Activated naive CD8-positive, alpha-beta T cell treated with anti-CD3 and anti-CD28 coated beads, Interleukin-2, amount 10 ng/mL, durations not matched to agents 7 days and 5 days (primary cell): Measurements from ENCODE around the gene SHROOM3. TPM values are rescaled to one million over a fixed set of nuclear protein-coding genes. Genes with fewer than 3 reads are reported as not detected.

Experiments
- ATAC-seq: fragments of 150-1000 bp; cut with Tn5 transposase; one replicate; pipeline ENCODE4 v1.10.0; 2021; ENCODE audit warnings: low read depth, moderate library complexity
- POLR2A ChIA-PET: fragments of 350-600 bp; sonication (Branson Sonifier 250); formaldehyde crosslinking; loops from one replicate; lab custom pipeline; 2021; ENCODE audit warnings: antibody characterized with exemption; lab: Charles Lee
- DNase-seq: peaks from one replicate; pipeline ENCODE4 v3.0.0; 2021
- H3K27ac Mint-ChIP-seq: one replicate; pipeline ENCODE4 v1.8.0; 2022; ENCODE audit warnings: mild to moderate bottlenecking, mixed read lengths
- H3K27me3 Mint-ChIP-seq: one replicate; pipeline ENCODE4 v1.8.0; 2022; ENCODE audit warnings: mild to moderate bottlenecking, moderate library complexity, mixed read lengths
- H3K36me3 Mint-ChIP-seq: one replicate; pipeline ENCODE4 v1.8.0; 2021; ENCODE audit warnings: mild to moderate bottlenecking, mixed read lengths
- H3K4me1 Mint-ChIP-seq: one replicate; pipeline ENCODE4 v1.8.0; 2021; ENCODE audit warnings: mixed read lengths
- H3K4me3 Mint-ChIP-seq: one replicate; pipeline ENCODE4 v1.8.0; 2022; ENCODE audit warnings: mild to moderate bottlenecking, moderate library complexity, mixed read lengths
- H3K9me3 Mint-ChIP-seq: one replicate; pipeline ENCODE4 v1.8.0; 2021; ENCODE audit warnings: mixed read lengths
- total RNA-seq, 2 experiments: library from RNA; stranded (reverse); gene quantifications; one replicate each; pipeline ENCODE4 v1.2.3, GENCODE V29; 2021

The SHROOM3 gene
- total RNA-seq, 2 experiments from 2014 or later = not detected

- Mint-ChIP-seq H3K36me3 (no peaks in the 10 kb centered on the region), H3K9me3 (no peaks in the 10 kb centered on the region), H3K27me3 (peaks cover 25% of the 10 kb centered on the region), H3K4me1 (no peaks in the 10 kb centered on the region), H3K27ac (no peak overlapping the region), H3K4me3 (no peak overlapping the region)
- DNase-seq (no peak), ATAC-seq (no peak)
- POLR2A ChIA-PET = no interaction called here
Measured at GRCh38 chr4:76637712-76638361, 202.8 kb downstream of the SHROOM3 start.

- H3K4me1 Mint-ChIP-seq = no peaks in the 10 kb centered on the region
- DNase-seq (no peak), ATAC-seq (no peak)
- H3K9me3 Mint-ChIP-seq = no peaks in the 10 kb centered on the region
- no peaks in the 10 kb centered on the region for H3K36me3 Mint-ChIP-seq
- no peak overlapping the region for H3K27ac Mint-ChIP-seq
- peaks cover 24% of the 10 kb centered on the region for H3K27me3 Mint-ChIP-seq
- POLR2A ChIA-PET = no interaction called here
- H3K4me3 Mint-ChIP-seq = no peak overlapping the region
Measured at GRCh38 chr4:76639288-76639687, 204.3 kb downstream of the SHROOM3 start.

- Mint-ChIP-seq H3K9me3 (no peaks in the 10 kb centered on the region), H3K4me3 (no peak overlapping the region), H3K27me3 (peaks cover 21% of the 10 kb centered on the region), H3K4me1 (no peaks in the 10 kb centered on the region), H3K36me3 (no peaks in the 10 kb centered on the region), H3K27ac (no peak overlapping the region)
- POLR2A ChIA-PET = no interaction called here
- ATAC-seq (no peak), DNase-seq (no peak)
Measured at GRCh38 chr4:76640353-76640910, 205.4 kb downstream of the SHROOM3 start.

GRCh38 chr4:76641351-76641750, 206.3 kb downstream of the SHROOM3 start:
- ATAC-seq (no peak), DNase-seq (no peak)
- no peaks in the 10 kb centered on the region for H3K9me3 Mint-ChIP-seq
- no peaks in the 10 kb centered on the region for H3K4me1 Mint-ChIP-seq
- no peaks in the 10 kb centered on the region for H3K36me3 Mint-ChIP-seq
- no peak overlapping the region for H3K27ac Mint-ChIP-seq
- peaks cover 17% of the 10 kb centered on the region for H3K27me3 Mint-ChIP-seq
- no peak overlapping the region for H3K4me3 Mint-ChIP-seq
- POLR2A ChIA-PET = no interaction called here

GRCh38 chr4:76641758-76642157, 206.7 kb downstream of the SHROOM3 start:
- no peak overlapping the region for H3K27ac Mint-ChIP-seq
- no peaks in the 10 kb centered on the region for H3K9me3 Mint-ChIP-seq
- no peak for ATAC-seq
- no peak for DNase-seq
- H3K4me3 Mint-ChIP-seq = no peak overlapping the region
- no peaks in the 10 kb centered on the region for H3K36me3 Mint-ChIP-seq
- peaks cover 15% of the 10 kb centered on the region for H3K27me3 Mint-ChIP-seq
- no peaks in the 10 kb centered on the region for H3K4me1 Mint-ChIP-seq
- POLR2A ChIA-PET = no interaction called here

- Mint-ChIP-seq H3K4me1 (no peaks in the 10 kb centered on the region), H3K27ac (no peak overlapping the region), H3K36me3 (no peaks in the 10 kb centered on the region), H3K9me3 (no peaks in the 10 kb centered on the region), H3K27me3 (peaks cover 20% of the 10 kb centered on the region), H3K4me3 (no peak overlapping the region)
- POLR2A ChIA-PET = no interaction called here
- ATAC-seq = no peak
- no peak for DNase-seq
Measured at GRCh38 chr4:76644831-76645485, 209.9 kb downstream of the SHROOM3 start.

GRCh38 chr4:76649086-76649485, 214.1 kb downstream of the SHROOM3 start:
- Mint-ChIP-seq H3K27ac (no peak overlapping the region), H3K9me3 (no peaks in the 10 kb centered on the region), H3K27me3 (peaks cover 18% of the 10 kb centered on the region), H3K4me3 (no peak overlapping the region), H3K4me1 (no peaks in the 10 kb centered on the region), H3K36me3 (no peaks in the 10 kb centered on the region)
- POLR2A ChIA-PET = no interaction called here
- ATAC-seq (no peak), DNase-seq (no peak)

- Mint-ChIP-seq H3K4me3 (no peak overlapping the region), H3K27ac (no peak overlapping the region), H3K27me3 (peaks cover 18% of the 10 kb centered on the region), H3K9me3 (no peaks in the 10 kb centered on the region), H3K36me3 (no peaks in the 10 kb centered on the region), H3K4me1 (no peaks in the 10 kb centered on the region)
- POLR2A ChIA-PET = no interaction called here
- no peak for DNase-seq
- no peak for ATAC-seq
Measured at GRCh38 chr4:76651616-76652015, 216.6 kb downstream of the SHROOM3 start.

GRCh38 chr4:76652389-76652788, 217.4 kb downstream of the SHROOM3 start:
- H3K27me3 Mint-ChIP-seq = peaks cover 19% of the 10 kb centered on the region
- H3K9me3 Mint-ChIP-seq = no peaks in the 10 kb centered on the region
- H3K27ac Mint-ChIP-seq = no peak overlapping the region
- H3K4me3 Mint-ChIP-seq = no peak overlapping the region
- no peaks in the 10 kb centered on the region for H3K36me3 Mint-ChIP-seq
- no peaks in the 10 kb centered on the region for H3K4me1 Mint-ChIP-seq
- DNase-seq (no peak), ATAC-seq (no peak)
- POLR2A ChIA-PET = no interaction called here

GRCh38 chr4:76654084-76654483, 219.1 kb downstream of the SHROOM3 start:
- no peaks in the 10 kb centered on the region for H3K36me3 Mint-ChIP-seq
- H3K4me3 Mint-ChIP-seq = no peak overlapping the region
- DNase-seq (no peak), ATAC-seq (no peak)
- H3K4me1 Mint-ChIP-seq = no peaks in the 10 kb centered on the region
- H3K9me3 Mint-ChIP-seq = no peaks in the 10 kb centered on the region
- peaks cover 14% of the 10 kb centered on the region for H3K27me3 Mint-ChIP-seq
- POLR2A ChIA-PET = no interaction called here
- no peak overlapping the region for H3K27ac Mint-ChIP-seq

GRCh38 chr4:76654791-76655190, 219.8 kb downstream of the SHROOM3 start:
- H3K4me3 Mint-ChIP-seq = no peak overlapping the region
- DNase-seq (no peak), ATAC-seq (no peak)
- no peaks in the 10 kb centered on the region for H3K4me1 Mint-ChIP-seq
- H3K27ac Mint-ChIP-seq = no peak overlapping the region
- POLR2A ChIA-PET = no interaction called here
- H3K36me3 Mint-ChIP-seq = no peaks in the 10 kb centered on the region
- no peaks in the 10 kb centered on the region for H3K9me3 Mint-ChIP-seq
- H3K27me3 Mint-ChIP-seq = peaks cover 11% of the 10 kb centered on the region

- peaks cover 10% of the 10 kb centered on the region for H3K27me3 Mint-ChIP-seq
- H3K36me3 Mint-ChIP-seq = no peaks in the 10 kb centered on the region
- no peak for ATAC-seq
- DNase-seq = no peak
- no peak overlapping the region for H3K4me3 Mint-ChIP-seq
- no peaks in the 10 kb centered on the region for H3K9me3 Mint-ChIP-seq
- no peaks in the 10 kb centered on the region for H3K4me1 Mint-ChIP-seq
- POLR2A ChIA-PET = no interaction called here
- no peak overlapping the region for H3K27ac Mint-ChIP-seq
Measured at GRCh38 chr4:76655566-76656479, 220.8 kb downstream of the SHROOM3 start.

- Mint-ChIP-seq H3K9me3 (no peaks in the 10 kb centered on the region), H3K36me3 (no peaks in the 10 kb centered on the region), H3K4me1 (no peaks in the 10 kb centered on the region), H3K4me3 (no peak overlapping the region), H3K27ac (no peak overlapping the region), H3K27me3 (peaks cover 10% of the 10 kb centered on the region)
- ATAC-seq (no peak), DNase-seq (no peak)
- POLR2A ChIA-PET = no interaction called here
Measured at GRCh38 chr4:76657443-76657842, 222.4 kb downstream of the SHROOM3 start.
